Measurements from ENCODE around the gene CRIP1.
A peak's percentile ranks its signal among the peaks of the same experiment; 100 is the strongest.

Gene CRIP1

DNA sequence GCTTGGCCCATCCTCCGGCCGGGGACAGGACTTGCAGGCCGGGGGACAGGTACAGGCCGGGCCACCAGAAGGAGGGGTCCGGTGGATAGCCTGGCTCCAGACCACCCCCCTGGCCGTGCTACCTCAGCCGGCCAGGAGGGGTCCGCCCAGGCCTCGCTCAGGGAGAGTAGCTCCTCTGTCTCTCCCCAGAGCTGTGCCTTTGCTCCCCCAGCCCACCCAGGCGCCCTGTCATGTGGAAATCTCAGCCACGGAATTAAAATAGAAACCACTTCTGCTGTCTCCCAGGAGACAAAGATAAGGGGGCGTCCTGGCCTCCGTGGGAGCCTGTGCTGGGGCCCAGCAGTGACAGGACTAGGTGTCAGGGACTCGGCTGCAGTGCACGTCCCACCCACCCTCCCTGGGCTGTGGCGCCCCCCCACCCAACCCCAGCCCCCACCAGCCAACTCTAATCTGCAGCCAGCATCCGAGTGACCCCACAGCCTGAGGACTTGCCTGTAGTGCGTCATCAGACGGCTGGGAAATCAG is 15.3 kb upstream of the CRIP1 start:
- no peak for DNase-seq

DNA sequence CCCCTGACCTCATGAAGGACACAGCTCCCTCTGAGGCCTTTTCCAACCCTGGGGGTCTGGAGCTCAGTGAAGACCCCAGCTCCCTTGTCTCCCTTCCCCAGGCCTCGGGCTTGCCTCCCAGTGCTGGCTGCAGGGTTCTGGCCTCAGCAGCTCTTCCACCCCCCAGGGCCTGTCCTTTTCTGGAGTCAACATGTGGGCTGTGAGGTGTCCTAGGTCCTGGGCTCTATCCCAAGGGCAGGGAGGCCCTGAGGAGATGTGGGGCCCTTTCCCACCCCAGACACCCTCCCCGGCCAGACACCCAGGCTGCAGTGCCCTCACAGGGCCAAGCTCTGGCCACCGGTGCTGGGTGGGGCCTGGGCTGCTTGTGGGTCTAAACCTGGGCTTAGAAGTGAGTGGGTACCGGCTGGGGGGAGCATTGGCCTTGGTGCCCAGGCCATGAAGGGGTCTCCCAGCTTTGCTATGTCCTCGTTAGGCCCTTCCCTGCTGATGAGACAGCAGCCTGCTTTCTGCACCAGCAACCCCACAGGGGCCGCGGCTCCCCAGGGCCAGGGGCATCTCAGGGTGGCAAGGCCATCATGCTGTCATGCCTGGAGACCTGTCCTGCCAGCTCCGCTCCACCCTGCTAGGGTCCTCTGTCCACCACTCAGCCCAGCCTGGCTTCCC is 14.7 kb upstream of the CRIP1 start:
- DNase-seq, result no peak

DNA sequence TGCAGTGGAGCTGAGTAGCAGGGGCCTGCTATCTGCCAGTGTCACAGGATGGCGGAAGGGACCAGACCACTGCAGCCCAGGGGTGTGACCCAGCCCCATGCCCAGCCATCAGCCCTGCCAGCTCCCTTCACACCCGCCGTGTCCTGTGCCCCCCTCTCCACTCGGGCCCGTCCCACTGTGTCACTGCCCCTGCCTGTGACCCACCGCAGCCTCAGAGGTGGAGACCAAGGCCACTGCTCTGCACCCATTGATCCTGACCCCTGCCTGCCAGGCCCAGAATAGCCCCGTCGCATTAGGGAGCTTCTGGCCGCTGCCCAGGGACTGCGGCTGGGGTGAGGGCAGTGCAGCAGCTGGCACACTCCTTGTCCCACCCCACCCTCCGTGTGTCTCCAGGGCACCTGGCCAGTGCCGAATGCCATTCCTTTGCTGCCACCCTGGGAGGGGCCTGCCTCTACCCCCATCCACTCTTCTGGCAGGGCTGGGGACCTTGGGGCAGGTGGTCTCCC is 14.1 kb upstream of the CRIP1 start:
- no peak for DNase-seq

DNA sequence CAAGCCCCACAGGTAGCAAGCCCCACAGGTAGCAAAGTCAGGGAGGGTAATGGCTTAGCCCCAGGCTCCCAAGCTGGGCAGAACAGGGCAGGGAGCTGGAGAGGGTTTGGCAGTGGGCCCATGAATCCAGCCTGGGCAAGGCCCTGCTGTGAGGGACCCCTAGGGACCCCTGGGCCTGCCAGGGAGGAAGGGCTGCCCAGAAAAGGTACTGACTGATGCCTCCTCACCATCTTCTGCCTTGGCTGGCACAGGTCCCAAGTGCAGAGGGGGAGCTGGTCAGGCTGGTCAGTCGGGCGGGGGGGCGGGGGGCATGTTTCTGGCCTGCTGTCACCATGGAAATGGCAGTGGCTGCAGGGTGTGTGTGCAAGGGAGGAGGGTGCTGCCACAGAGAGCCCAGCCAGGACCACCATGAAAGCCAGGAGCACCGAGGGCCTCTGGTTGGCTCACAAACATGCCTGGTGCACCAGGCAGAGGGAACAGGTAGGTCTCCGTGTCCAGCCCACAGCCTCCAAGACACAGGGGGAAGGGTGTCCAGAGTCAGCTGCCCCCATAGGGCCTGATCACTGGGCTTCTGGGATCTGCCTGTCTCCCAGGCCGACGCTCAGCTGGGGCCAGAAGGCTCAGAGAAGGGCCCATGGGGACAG is 13.5 kb upstream of the CRIP1 start:
- DNase-seq, result no peak

DNA sequence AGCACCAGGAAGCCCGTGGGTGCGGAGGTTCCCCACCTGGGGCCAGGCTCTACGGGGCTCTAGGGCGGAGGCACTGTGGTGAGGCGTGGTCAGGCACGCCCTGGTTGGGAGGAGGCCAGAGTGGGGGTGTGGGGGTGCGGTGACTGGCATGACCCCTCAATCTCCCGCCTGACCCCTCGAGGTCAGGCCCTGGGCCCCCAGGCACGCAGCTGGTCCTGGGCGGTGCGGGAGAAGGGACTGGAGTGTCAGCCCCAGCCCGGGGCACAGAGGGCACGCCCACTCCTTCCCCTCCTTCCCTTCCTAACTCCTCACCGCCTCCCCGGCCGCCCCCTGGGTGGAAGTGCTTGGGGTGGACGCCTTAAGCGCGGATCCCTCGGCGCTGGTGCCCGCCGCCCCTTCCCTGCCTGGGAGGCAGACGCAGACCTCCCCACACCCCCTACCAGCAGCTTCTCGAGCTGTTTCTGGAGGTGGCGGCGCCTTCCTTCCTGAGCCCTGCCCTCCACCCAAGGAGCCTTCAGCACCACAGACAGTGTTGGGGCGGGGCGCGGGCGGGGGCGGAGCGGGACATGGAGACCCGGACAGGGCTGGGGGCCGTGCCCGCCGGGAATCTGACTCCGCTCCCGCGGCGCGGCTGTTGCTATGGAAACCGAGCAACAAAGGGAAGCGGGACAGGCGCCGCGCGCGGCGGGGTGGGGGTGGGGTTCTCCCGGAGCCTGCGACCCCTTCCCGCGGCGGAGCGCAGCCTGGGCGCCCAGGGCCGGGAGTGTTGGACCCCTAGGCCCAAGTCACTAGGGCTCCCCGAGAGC is 12.8 kb upstream of the CRIP1 start:
- DNase-seq, result peak; percentile 62

DNA sequence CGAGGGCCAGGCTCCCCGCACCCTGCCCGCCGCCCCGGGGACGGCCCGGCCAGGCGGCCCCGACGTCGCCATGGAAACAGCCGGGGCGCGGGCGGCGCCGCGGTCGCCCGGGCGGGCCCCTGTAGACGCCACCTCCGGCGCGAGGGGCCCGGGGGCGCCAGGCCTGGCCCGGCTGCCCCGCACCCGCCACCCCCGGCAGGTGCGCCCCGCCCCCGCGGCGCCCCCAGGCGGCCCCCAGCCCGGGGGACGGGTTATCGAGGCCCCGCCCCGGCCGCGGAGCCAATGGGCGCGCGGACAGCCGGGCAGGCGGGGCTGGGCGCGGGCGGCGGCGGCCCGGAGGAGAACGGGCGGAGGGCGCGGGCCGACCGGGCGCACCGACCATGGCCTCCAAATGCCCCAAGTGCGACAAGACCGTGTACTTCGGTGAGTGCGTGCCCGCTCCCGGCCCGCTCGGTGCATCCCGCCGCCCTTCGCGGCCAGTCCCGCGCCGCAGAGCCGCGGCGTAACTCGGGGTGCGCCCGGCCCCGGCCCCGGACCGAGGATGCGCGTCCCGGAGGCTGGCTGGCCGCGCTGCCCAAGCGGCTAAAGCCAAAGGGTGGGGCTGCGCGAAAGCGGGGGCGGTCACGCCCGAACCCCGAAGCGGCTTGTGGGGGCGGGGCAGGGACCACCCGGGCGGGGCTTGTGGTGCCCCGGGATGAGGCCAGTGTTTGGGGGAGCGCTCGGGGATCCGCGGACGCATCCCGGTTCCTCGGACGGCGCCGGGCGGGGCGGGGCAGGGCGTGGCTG is 12.0 kb upstream of the CRIP1 start, which contains the start of gene CRIP2:
Gene CRIP2, plus strand, starts transcription at position 339 of the 786 bp plus-strand sequence. Its CDS starts 42 bp downstream, at position 381.
- peak; percentile 26 for DNase-seq

DNA sequence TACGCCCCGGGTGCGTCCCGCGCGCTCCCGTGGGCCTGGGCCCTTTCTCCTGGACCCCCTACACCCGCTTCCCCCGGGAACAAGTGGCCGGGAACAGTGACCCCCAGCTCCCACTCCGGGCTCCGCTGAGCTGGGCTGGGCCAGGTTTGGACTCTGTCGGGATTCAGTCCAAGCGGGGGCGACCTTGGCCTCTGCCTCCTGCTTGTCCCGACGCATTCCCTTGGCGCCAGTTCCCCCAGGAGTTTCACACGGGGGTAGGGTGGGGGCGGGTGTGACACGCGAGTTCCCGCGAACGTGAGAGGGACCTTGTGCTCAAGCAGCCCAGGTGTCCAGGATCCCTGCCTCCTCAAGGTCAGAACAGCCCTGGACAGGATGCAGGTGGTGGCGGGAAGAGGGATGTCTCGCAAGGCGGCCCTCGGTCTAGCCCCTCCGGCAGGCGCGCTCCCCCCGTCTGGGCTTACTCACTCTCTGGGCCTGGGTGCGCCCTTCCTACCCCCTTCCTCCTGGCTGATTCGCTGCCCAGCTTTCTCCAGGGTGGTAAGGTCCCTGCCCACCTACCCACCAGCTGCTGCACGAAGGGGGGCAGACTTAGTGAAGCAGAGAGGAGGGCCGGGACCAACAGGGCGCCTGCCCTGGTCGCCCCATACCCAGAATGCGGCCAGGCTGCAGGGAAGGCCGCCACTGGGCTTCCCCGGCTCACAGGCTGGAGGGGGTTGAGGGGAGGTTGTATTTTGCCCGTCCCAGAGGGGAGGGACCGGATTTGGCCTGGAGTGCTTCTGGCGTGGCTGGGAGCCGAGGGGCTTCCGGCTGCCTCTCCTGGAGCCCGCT is 11.2 kb upstream of the CRIP1 start:
- DNase-seq, result no peak

DNA sequence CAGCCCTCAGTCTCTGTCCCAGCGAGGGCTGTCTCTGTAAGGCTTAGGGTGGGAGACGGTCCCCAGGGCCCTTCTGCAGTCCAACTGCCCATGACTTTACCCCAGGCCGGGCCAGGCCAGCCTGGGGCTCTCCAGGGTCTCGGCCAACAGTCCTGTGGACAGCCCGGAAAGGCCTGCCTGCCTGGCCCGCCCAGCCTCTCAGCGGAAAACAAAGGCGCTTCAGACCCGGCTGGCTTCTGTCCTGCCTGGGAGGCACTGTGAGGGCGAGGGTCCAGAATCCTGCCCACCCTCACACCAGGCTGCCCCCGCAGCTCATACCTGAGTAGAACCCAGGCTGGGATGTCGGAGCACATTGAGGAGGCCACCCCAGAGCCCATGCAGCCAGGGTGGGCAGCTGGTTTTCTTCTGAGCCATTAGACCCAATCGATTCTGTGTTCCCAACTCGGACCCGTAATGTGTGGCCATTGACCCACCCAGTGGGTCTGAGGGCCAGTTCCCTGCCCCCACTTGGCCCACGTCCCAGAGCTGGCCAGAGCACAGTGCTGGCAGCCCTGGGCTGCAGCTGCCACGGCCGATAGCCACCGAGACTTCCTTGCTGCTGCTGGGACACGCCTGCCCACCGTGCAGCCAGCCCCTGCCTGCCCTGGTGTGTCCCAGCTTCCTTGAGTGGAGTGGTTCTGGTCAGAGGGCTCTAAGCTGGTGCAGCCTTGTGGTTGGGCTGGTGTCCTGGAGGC is 10.4 kb upstream of the CRIP1 start:
- DNase-seq, result no peak

DNA sequence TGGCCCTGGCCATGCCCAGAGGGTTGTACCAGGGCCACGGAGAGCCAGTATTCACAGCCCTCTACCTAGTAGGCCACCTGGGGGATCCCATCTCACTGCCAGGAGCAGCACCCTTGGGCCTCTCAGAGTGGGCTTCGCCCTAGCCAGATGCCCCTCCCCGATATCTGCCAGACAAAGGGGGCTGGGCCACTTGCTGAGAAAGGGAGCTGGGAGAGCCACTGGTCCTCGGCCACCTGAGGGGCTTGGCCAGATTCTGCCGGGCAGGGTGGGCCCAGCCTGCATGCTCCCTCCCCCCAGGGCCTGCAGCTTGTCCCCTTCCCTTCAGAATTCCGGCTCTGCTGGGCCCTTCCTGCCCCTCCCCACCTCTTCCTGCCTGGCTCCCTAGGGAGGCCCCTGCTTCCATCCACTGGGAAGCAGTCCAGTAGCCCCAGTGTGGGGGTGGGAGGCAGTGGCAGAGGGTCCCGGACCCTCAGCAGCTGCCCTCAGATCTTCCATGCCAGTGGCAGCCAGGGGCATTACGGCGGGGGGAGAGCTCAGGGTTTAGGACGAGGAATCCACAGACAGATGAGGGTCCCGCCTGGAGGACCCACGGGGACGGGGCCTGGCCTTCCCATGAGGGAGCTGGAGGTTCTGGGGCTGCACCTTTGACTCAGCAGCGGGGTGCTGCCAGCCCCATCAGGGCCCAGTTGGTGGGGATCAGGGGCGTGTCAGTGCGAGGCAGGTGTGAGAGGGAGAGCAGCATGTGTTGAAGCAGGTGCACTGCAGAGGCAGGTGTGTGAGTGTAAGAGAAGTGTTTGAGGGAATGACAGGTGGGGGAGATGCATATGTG is 9.6 kb upstream of the CRIP1 start:
- no peak for DNase-seq

DNA sequence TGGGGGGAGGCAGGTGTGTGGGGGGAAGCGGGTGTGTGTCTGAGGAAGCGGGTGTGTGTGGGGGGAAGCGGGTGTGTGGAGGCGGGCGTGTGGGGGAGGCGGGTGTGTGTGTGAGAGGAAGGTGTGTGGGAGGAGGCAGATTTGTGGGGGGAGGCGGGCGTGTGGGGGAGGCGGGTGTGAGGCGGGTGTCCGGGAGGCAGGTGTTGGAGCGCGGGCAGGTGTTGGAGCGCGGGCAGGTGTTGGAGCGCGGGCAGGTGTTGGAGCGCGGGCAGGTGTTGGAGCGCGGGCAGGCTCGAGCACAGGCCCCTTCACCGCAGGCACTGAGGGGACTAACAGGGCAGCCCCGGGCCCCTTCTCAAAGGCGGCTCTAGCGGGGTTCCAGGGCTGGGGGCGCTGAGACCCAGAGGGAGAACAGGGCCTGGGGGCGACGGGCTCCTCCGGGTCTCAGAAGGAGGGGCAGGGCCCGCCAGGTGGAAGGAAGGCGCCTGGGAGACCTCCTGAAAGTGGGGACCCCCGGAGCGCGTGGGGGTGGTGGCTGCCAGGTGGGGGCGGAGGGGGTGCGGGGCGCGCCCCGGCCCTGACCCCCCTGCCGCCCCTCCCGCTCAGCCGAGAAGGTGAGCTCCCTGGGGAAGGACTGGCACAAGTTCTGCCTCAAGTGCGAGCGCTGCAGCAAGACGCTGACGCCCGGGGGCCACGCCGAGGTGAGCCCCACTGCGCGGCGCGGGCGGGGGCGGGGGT is 8.9 kb upstream of the CRIP1 start:
- no peak for DNase-seq

DNA sequence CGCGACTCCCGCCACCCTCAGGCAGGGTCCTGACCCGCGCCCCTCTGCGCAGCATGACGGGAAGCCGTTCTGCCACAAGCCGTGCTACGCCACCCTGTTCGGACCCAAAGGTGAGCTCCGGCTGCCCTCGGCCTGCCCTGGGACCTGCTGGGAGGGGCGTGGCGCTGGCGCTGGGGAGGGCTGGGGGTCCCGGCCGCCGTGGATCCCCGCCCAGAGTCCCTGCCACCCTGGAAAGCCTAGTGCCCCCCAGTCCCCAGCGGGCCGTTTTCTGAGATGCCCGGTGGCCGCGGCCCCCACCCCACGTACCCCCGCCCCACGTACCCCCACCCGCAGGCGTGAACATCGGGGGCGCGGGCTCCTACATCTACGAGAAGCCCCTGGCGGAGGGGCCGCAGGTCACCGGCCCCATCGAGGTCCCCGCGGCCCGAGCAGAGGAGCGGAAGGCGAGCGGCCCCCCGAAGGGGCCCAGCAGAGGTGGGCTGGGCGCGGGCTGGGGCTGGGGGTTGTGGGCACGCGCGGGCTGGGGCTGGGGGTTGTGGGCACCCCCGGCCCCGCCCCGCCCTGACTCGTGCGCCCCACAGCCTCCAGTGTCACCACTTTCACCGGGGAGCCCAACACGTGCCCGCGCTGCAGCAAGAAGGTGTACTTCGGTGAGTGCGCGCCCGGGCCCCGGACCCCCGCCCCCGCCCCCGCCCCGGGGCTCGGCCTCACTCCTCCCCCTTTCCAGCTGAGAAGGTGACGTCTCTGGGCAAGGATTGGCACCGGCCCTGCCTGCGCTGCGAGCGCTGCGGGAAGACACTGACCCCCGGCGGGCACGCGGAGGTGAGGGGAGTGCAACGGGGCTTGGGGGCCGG is 8.1 kb upstream of the CRIP1 start:
- DNase-seq, result no peak

DNA sequence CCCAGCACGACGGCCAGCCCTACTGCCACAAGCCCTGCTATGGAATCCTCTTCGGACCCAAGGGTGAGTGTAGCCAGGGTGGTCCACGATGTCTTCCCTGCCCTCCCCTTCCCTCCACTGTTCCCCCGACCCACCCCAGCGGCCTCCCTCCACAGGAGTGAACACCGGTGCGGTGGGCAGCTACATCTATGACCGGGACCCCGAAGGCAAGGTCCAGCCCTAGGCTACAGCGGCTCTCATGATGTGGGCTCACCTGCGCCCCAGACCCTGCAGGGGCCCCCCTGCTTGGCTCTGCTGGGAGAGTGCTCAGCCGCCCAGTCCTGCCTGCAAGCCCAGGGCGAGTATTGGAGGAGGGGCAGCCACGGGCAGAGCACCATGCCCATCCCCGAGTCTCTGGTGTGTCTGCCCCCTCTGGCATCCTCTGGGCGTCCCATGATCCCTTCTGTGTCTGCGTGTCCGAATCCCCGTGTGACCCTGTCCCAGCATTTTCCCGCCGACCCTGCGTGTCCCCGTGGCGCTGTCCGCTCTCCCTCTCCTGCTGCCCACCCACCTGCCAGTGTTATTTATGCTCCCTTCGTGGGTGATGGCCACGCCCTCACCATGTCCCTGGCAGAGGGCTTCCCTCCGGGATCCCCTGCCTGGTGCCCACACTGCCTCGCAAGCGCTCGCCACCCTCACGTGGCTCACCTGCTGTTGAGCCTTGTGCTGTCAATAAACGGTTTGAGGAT is 7.1 kb upstream of the CRIP1 start:
- no peak for DNase-seq

DNA sequence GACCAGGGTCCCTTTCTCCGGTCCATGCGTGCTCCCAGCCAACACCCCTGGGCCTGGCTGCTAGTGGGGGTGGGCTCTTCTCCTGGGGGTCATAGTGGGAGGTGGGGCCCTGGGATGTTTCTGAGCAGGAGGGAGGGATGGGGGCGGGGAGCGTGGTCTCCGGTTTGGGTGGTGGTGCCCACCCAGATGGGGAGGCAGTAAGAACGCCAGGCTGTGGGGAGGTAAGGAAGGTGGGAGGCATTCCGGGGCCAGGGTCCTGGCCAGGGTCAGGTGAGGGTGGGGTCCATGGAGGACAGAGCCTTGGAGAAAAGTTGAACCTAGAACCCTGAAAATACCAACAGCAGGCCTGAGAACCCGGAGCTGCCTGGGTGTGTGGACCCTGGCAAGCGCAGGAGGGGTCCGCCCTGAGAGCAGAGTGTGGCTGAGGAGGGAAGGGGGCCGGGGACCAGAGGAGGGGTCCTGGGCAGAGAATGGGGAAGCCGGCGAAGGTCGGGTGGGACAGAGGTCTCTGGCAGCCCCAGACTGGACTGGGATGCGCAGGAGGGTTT is 6.4 kb upstream of the CRIP1 start:
- no peak for DNase-seq

DNA sequence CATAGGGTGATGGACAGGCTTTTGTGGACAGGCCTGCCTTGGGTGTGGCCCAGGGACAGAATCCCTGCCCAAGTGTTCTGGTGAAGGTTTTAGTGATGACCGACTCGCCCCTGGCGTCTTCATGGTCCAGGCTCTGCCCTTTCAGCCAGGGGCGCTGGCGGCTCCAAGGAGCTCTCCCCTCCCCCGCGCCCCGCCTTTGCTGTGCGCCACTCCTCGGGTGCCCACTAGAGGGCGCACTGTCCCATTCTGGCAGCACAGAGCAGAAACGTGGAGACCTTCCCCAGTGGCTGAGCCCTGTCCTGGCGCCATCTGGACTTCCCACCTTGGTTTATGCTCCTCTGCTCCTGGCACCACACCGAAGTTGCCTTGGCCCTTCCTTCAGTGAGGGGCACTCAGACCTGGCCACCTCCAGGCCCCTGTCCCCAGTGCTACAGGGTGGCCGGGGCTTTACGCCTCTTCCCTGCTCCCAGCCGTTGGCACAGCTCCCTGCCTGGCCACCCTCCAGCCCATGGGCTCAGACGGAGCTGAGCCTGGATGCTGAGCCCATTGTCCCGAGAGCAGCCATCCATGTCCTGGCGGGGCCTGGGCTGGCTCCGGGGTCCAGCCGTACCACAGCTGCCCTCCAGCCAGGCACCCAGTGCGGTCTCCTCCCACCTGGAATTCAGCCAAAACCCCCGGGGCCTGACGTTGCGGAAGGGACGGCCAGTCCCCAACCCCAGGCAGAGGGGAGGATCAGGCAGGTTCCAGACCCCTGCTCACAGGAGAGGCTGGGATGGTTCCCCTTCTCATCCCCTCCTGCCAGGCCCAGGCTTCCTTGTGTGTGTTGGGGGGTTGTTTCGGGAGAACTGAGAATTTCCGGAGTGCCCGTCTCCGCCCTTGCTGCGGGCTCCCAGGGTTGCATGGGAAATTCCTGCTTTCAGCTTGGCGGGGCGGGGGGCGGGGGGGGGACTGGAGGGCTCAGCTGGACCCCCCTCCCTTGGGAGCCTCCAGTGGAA is 5.6 kb upstream of the CRIP1 start:
- peak; percentile 88 for DNase-seq

DNA sequence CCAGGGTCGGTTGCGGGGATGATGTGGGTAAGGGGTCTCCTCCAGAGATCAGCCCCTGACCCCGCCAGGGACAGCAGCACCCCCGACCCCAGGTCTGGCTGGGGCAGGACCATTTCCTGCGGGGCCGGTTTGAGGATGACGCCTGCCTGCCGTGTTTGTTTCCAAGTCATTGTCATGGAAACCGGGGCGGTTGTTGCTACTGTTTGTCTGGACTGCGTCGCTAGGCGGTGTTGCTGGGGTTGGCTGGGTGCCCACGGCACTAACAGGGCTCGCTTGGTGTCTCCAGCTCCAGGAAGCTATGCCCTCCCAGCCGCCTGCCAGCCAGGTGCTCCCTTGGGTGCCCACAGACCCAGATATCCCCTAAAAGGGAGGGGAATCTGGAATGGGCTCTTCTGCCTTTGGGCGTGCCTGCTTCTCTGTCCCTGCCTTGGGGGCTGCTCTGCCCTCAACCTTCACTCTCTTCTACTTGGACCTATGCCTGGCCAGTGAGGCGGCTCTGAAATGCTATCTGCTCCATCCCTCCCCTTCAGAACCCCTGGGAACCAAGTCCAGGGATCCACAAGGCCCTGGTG is 4.7 kb upstream of the CRIP1 start:
- DNase-seq, result peak; percentile 85

Data from OCI-M1 (cell line).